ENCODE data around the gene MAP2. TPM values are rescaled to one million over a fixed set of nuclear protein-coding genes. Genes with fewer than 3 reads are reported as not detected.

Gene MAP2
- total RNA-seq, 1 donor: 2.2 TPM

GRCh38 chr2:209389171-209389618, 34.7 kb upstream of the MAP2 start:
- no peak for DNase-seq (ENCODE audit: insufficient read length, low spot score, missing footprints)
- Histone ChIP-seq H3K4me3 (ENCODE audit: insufficient read depth, low read length) (no peak overlapping the region), H4K20me1 (ENCODE audit: insufficient read depth, low read length) (no peaks in the 10 kb centered on the region), H3K36me3 (ENCODE audit: insufficient read depth, low read length) (no peaks in the 10 kb centered on the region), H3K4me1 (ENCODE audit: insufficient read depth, low read length) (no peaks in the 10 kb centered on the region), H3K79me2 (ENCODE audit: insufficient read depth, low read length) (no peaks in the 10 kb centered on the region), H3K9me3 (ENCODE audit: low read depth, low read length) (no peaks in the 10 kb centered on the region), H3K27me3 (ENCODE audit: insufficient read depth, low read length) (peaks cover 7% of the 10 kb centered on the region), H2AFZ (ENCODE audit: low read length) (no peak overlapping the region), H3K27ac (ENCODE audit: low read depth, low read length) (no peak overlapping the region), H3K4me2 (ENCODE audit: insufficient read depth, low read length) (no peak overlapping the region)
- no peak for TF ChIP-seq CTCF (IDR thresholded peaks at IDR 0.05; ENCODE audit: extremely low read depth, low read depth, low read length)

GRCh38 chr2:209390839-209391238, 33.0 kb upstream of the MAP2 start:
- no peak overlapping the region for H2AFZ ChIP-seq (ENCODE audit: low read length)
- no peaks in the 10 kb centered on the region for H3K36me3 ChIP-seq (ENCODE audit: insufficient read depth, low read length)
- no peaks in the 10 kb centered on the region for H4K20me1 ChIP-seq (ENCODE audit: insufficient read depth, low read length)
- no peaks in the 10 kb centered on the region for H3K9me3 ChIP-seq (ENCODE audit: low read depth, low read length)
- DNase-seq (ENCODE audit: insufficient read length, low spot score, missing footprints): no peak
- no peak overlapping the region for H3K4me2 ChIP-seq (ENCODE audit: insufficient read depth, low read length)
- H3K27me3 ChIP-seq (ENCODE audit: insufficient read depth, low read length): peaks cover 7% of the 10 kb centered on the region
- no peaks in the 10 kb centered on the region for H3K4me1 ChIP-seq (ENCODE audit: insufficient read depth, low read length)
- no peak overlapping the region for H3K4me3 ChIP-seq (ENCODE audit: insufficient read depth, low read length)
- H3K27ac ChIP-seq (ENCODE audit: low read depth, low read length): no peak overlapping the region
- no peaks in the 10 kb centered on the region for H3K79me2 ChIP-seq (ENCODE audit: insufficient read depth, low read length)
- TF ChIP-seq CTCF (IDR thresholded peaks at IDR 0.05; ENCODE audit: extremely low read depth, low read depth, low read length): no peak

- Histone ChIP-seq H3K27me3 (ENCODE audit: insufficient read depth, low read length) (peaks cover 7% of the 10 kb centered on the region), H4K20me1 (ENCODE audit: insufficient read depth, low read length) (no peaks in the 10 kb centered on the region), H3K4me2 (ENCODE audit: insufficient read depth, low read length) (no peak overlapping the region), H3K79me2 (ENCODE audit: insufficient read depth, low read length) (no peaks in the 10 kb centered on the region), H3K36me3 (ENCODE audit: insufficient read depth, low read length) (no peaks in the 10 kb centered on the region), H3K27ac (ENCODE audit: low read depth, low read length) (no peak overlapping the region), H3K4me3 (ENCODE audit: insufficient read depth, low read length) (no peak overlapping the region), H3K9me3 (ENCODE audit: low read depth, low read length) (no peaks in the 10 kb centered on the region), H3K4me1 (ENCODE audit: insufficient read depth, low read length) (no peaks in the 10 kb centered on the region), H2AFZ (ENCODE audit: low read length) (no peak overlapping the region)
- no peak for TF ChIP-seq CTCF (IDR thresholded peaks at IDR 0.05; ENCODE audit: extremely low read depth, low read depth, low read length)
- peak; percentile 64 for DNase-seq (ENCODE audit: insufficient read length, low spot score, missing footprints)
Measured at GRCh38 chr2:209391776-209392401, 32.0 kb upstream of the MAP2 start.

- no peaks in the 10 kb centered on the region for H3K36me3 ChIP-seq (ENCODE audit: insufficient read depth, low read length)
- H3K27ac ChIP-seq (ENCODE audit: low read depth, low read length): no peak overlapping the region
- no peak overlapping the region for H3K4me3 ChIP-seq (ENCODE audit: insufficient read depth, low read length)
- no peak overlapping the region for H3K4me2 ChIP-seq (ENCODE audit: insufficient read depth, low read length)
- no peaks in the 10 kb centered on the region for H3K9me3 ChIP-seq (ENCODE audit: low read depth, low read length)
- no peak for DNase-seq (ENCODE audit: insufficient read length, low spot score, missing footprints)
- no peaks in the 10 kb centered on the region for H4K20me1 ChIP-seq (ENCODE audit: insufficient read depth, low read length)
- H3K4me1 ChIP-seq (ENCODE audit: insufficient read depth, low read length): no peaks in the 10 kb centered on the region
- no peak overlapping the region for H2AFZ ChIP-seq (ENCODE audit: low read length)
- no peaks in the 10 kb centered on the region for H3K79me2 ChIP-seq (ENCODE audit: insufficient read depth, low read length)
- no peaks in the 10 kb centered on the region for H3K27me3 ChIP-seq (ENCODE audit: insufficient read depth, low read length)
- TF ChIP-seq CTCF (IDR thresholded peaks at IDR 0.05; ENCODE audit: extremely low read depth, low read depth, low read length): no peak
Measured at GRCh38 chr2:209395229-209395628, 28.6 kb upstream of the MAP2 start.
